HCT116 (cell line): ENCODE data around the gene GTPBP2. TPM values are rescaled to one million over a fixed set of nuclear protein-coding genes. Genes with fewer than 3 reads are reported as not detected.

Experiments used
- ATAC-seq: fragments of 200-7000 bp; cut with Tn5 transposase; 2 replicates; pipeline ENCODE4 v1.9.1; 2020; ENCODE audit warnings: mild to moderate bottlenecking, moderate library complexity
- BruUV-seq: library from RNA; stranded (reverse); fragments of 400-500 nt; replicated peaks from 2 replicates; lab custom pipeline; 2021; lab: Mats Ljungman, UMichigan
- CTCF ChIA-PET: fragments of 300-600 bp; sonication (Branson Sonifier 250); formaldehyde crosslinking; loops from one replicate; lab custom pipeline; 2021; ENCODE audit warnings: antibody characterized with exemption; lab: Charles Lee
- POLR2A ChIA-PET: fragments of 300-600, 350-600 bp; sonication (Branson Sonifier 250); formaldehyde crosslinking; loops from one replicate; lab custom pipeline; 2021; ENCODE audit warnings: antibody characterized with exemption; lab: Charles Lee
- RAD21 ChIA-PET, 2 experiments: fragments of 300-600 bp; sonication (Branson Sonifier 250); formaldehyde crosslinking; loops; one replicate each; lab custom pipeline; 2023; ENCODE audit warnings: low total read pairs in 2 of 2; ENCODE audit not compliant: uncharacterized antibody in 2 of 2, unreplicated experiment in 2 of 2, low non-redundant PET in 1 of 2; lab: Charles Lee
- DNase-seq: peaks from one replicate; pipeline ENCODE4 v3.0.0-alpha.2; 2010; ENCODE audit warnings: low read depth, low spot score
- H2AFZ ChIP-seq: fragments of 200-600 bp; shearing (Covaris generic), sonication (generic); 2 replicates; pipeline ENCODE4 v1.6.1; 2017; ENCODE audit warnings: low read depth, mixed run types, mixed read lengths, antibody characterized with exemption, low read length; ENCODE audit not compliant: poor library complexity, severe bottlenecking
- H3K27ac ChIP-seq: 2 replicates; pipeline ENCODE4 v1.5.1; 2012; ENCODE audit warnings: low read depth, low read length
- H3K27me3 ChIP-seq: fragments of 200-600 bp; sonication (generic); 2 replicates; pipeline ENCODE4 v1.6.1; 2016; ENCODE audit warnings: mixed run types, low read length, mixed read lengths; ENCODE audit not compliant: insufficient read depth
- H3K36me3 ChIP-seq, 2 experiments: fragments of 200-500 bp in 1 of 2; fragments of 200-600 bp in 1 of 2; sonication (Bioruptor generic) in 1 of 2; sonication (generic) in 1 of 2; 2 replicates each; pipeline versions ENCODE4 v1.5.1 to v1.6.1; 2014 to 2016; ENCODE audit warnings: low read length in 2 of 2, inconsistent platforms in 1 of 2, mixed read lengths in 1 of 2, mixed run types in 1 of 2; ENCODE audit not compliant: insufficient read depth in 2 of 2, control insufficient read depth in 1 of 2
- H3K4me1 ChIP-seq, 2 experiments: fragments of 200-600 bp in 1 of 2; sonication (generic) in 1 of 2; 2 replicates each; pipeline versions ENCODE4 v1.5.1 to v1.6.1; 2012 to 2017; ENCODE audit warnings: low read length in 2 of 2, inconsistent platforms in 1 of 2, mild to moderate bottlenecking in 1 of 2, mixed read lengths in 1 of 2, mixed run types in 1 of 2, moderate library complexity in 1 of 2; ENCODE audit not compliant: insufficient read depth in 2 of 2, control insufficient read depth in 1 of 2
- H3K4me2 ChIP-seq: fragments of 200-600 bp; sonication (generic); 2 replicates; pipeline ENCODE4 v1.6.1; 2017; ENCODE audit warnings: mixed run types, low read length, mixed read lengths
- H3K4me3 ChIP-seq, 2 experiments: fragments of 200-600 bp in 1 of 2; sonication (generic) in 1 of 2; replicated peaks in 1 of 2; 2 replicates each; pipeline ENCODE4 v1.5.1; 2011 to 2016; ENCODE audit warnings: low read length in 2 of 2, control low read depth in 1 of 2, low read depth in 1 of 2, mild to moderate bottlenecking in 1 of 2, mixed read lengths in 1 of 2, mixed run types in 1 of 2
- H3K79me2 ChIP-seq: fragments of 200-600 bp; sonication (generic); 2 replicates; pipeline ENCODE4 v1.6.1; 2017; ENCODE audit warnings: mild to moderate bottlenecking, mixed run types, low read length, moderate library complexity, mixed read lengths; ENCODE audit not compliant: insufficient read depth
- H3K9ac ChIP-seq: fragments of 200-600 bp; sonication (generic); 2 replicates; pipeline ENCODE4 v1.6.1; 2016; ENCODE audit warnings: low read length, mixed read lengths
- H3K9me2 ChIP-seq: fragments of 200-600 bp; sonication (generic), shearing (Covaris generic); 2 replicates; pipeline ENCODE4 v1.6.1; 2017; ENCODE audit warnings: mixed run types, mild to moderate bottlenecking, moderate library complexity; ENCODE audit not compliant: insufficient read depth
- H3K9me3 ChIP-seq, 2 experiments: fragments of 200-500 bp in 1 of 2; fragments of 200-600 bp in 1 of 2; sonication (Bioruptor generic) in 1 of 2; sonication (generic) in 1 of 2; 2 replicates each; pipeline ENCODE4 v1.6.1; 2014 to 2017; ENCODE audit warnings: low read length in 2 of 2, mixed read lengths in 2 of 2, inconsistent platforms in 1 of 2, low read depth in 1 of 2, mild to moderate bottlenecking in 1 of 2, mixed run types in 1 of 2, moderate library complexity in 1 of 2; ENCODE audit not compliant: control insufficient read depth in 1 of 2, insufficient read depth in 1 of 2
- H4K20me1 ChIP-seq: fragments of 200-600 bp; sonication (generic), shearing (Covaris generic); 2 replicates; pipeline ENCODE4 v1.6.1; 2017; ENCODE audit warnings: mixed run types, mild to moderate bottlenecking, moderate library complexity; ENCODE audit not compliant: insufficient read depth
- ATF3 ChIP-seq: IDR thresholded peaks from 2 replicates; pipeline ENCODE4 v1.6.1; 2012
- EZH2 ChIP-seq: fragments of 200-600 bp; sonication (generic); IDR thresholded peaks from 2 replicates; pipeline ENCODE4 v1.6.1; 2017; ENCODE audit warnings: antibody characterized with exemption, mixed run types
- POLR2A ChIP-seq: IDR thresholded peaks from 2 replicates; pipeline ENCODE4 v1.7.0; 2011; ENCODE audit warnings: borderline replicate concordance; ENCODE audit not compliant: insufficient read depth, insufficient read length; ENCODE audit errors: extremely low read depth
- POLR2AphosphoS5 ChIP-seq: IDR thresholded peaks from 2 replicates; pipeline ENCODE4 v1.6.1; 2011; ENCODE audit warnings: mild to moderate bottlenecking, low read depth, low read length, moderate library complexity
- REST ChIP-seq: IDR thresholded peaks from 2 replicates; pipeline ENCODE4 v1.6.1; 2012; ENCODE audit warnings: low read depth
- TCF7L2 ChIP-seq: IDR thresholded peaks from 2 replicates; pipeline ENCODE4 v1.7.0; 2011; ENCODE audit warnings: borderline replicate concordance, inconsistent platforms; ENCODE audit not compliant: insufficient read depth, insufficient read length; ENCODE audit errors: extremely low read depth
- ZBTB33 ChIP-seq: IDR thresholded peaks from 2 replicates; pipeline ENCODE4 v1.6.1; 2011; ENCODE audit warnings: mild to moderate bottlenecking, low read length, moderate library complexity; ENCODE audit not compliant: insufficient replicate concordance; ENCODE audit errors: extremely low read depth
- intact Hi-C: fragments of 100-400 bp; cut with micrococcal nuclease; formaldehyde crosslinking; loops from 2 replicates; pipeline ENCODE4 v1.10.0; 2022
- total RNA-seq: library from RNA; stranded (reverse); gene quantifications from one replicate; pipeline ENCODE4 v1.2.1, GENCODE V29; 2021; ENCODE audit not compliant: unreplicated experiment

The GTPBP2 gene
- total RNA-seq, 1 experiment from 2014 or later, result 98.0 TPM

GRCh38 chr6:43629505-43630300 is 639 bp upstream of the GTPBP2 start:
- Histone ChIP-seq H3K4me1 (peaks cover 20 to 39% of the 10 kb centered on the region in 2 experiments), H3K9ac (peak overlapping the region; percentile 88), H3K27ac (peak overlapping the region; percentile 86), H4K20me1 (no peaks in the 10 kb centered on the region), H3K9me2 (no peaks in the 10 kb centered on the region), H3K4me3 (peak overlapping the region; percentile 80 to 100), H3K4me2 (peak overlapping the region; percentile 84), H3K27me3 (no peaks in the 10 kb centered on the region), H2AFZ (peak overlapping the region; percentile 80), H3K36me3 (peaks cover 3 to 14% of the 10 kb centered on the region in 2 experiments; a peak in 1 of 4 replicates), H3K79me2 (peaks cover 24% of the 10 kb centered on the region), H3K9me3 (no peaks in the 10 kb centered on the region)
- ATAC-seq (peak; percentile 80), DNase-seq (peak; percentile 95)
- TF ChIP-seq ZBTB33, result no peak
- no peak for TF ChIP-seq ATF3
- TF ChIP-seq POLR2AphosphoS5, result peak; percentile 91
- peak; percentile 80 for TF ChIP-seq POLR2A
- TF ChIP-seq EZH2, result no peak
- TF ChIP-seq REST, result no peak
- no peak for TF ChIP-seq TCF7L2
- TSS peak; percentile 41 for BruUV-seq
- POLR2A ChIA-PET, result interaction anchor here (0.6 to 3.4 kb wide), 19 partner anchors 11 to 884 kb away, joined by 3 to 43 read pairs (median 3); partner anchors contain the start of genes POLH, POLR1C, TBCC and VEGFA
- RAD21 ChIA-PET, result interaction anchor here in 1 of 2 experiments (0.7 to 1.5 kb wide), 2 partner anchors 55 to 449 kb away, joined by 4 to 7 read pairs; no protein-coding TSS in a partner anchor
- intact Hi-C loops, result loop anchor here (2.0 to 5.0 kb wide), 2 partner anchors 143 to 617 kb away; partner anchors contain the start of genes HSP90AB1 and VEGFA
- CTCF ChIA-PET, result interaction anchor here (0.6 to 2.0 kb wide), 10 partner anchors 22 to 449 kb away, joined by 3 to 7 read pairs (median 4); partner anchors contain the start of gene VEGFA
